H1 (cell line): ENCODE measurements around the gene RIN3.

ENCODE experiments used
- TAF1 ChIP-seq: IDR thresholded peaks from 2 replicates; pipeline ENCODE4 v1.6.1; 2011; ENCODE audit warnings: mild to moderate bottlenecking, low read depth, low read length
- TEAD4 ChIP-seq: IDR thresholded peaks from 2 replicates; pipeline ENCODE4 v1.6.1; 2012; ENCODE audit warnings: low read depth, low read length, inconsistent platforms, mixed read lengths

- TF ChIP-seq TAF1 (no peak), TEAD4 (no peak)
Measured at GRCh38 chr14:92466059-92466458, 47.5 kb upstream of the RIN3 start.
